ENCODE results near the gene TMEM150A. TPM values are rescaled to one million over a fixed set of nuclear protein-coding genes. Genes with fewer than 3 reads are reported as not detected.

TMEM150A gene
- total and polyA plus RNA-seq, 2 of the 13 experiments (the other 11 are each of a cell fraction or from before 2014, with no cell fraction given), result 30.1 to 70.4 TPM

GRCh38 chr2:85601771-85602475, 575 bp downstream of the TMEM150A start (continued):
- TF ChIP-seq PHF5A (CRISPR knock-in tag; IDR thresholded peaks at IDR 0.05; ENCODE audit: low read depth, unreplicated experiment) (no peak), HNF1A (IDR thresholded peaks at IDR 0.05; ENCODE audit: low read depth) (no peak), HNF1A (CRISPR knock-in tag; IDR thresholded peaks at IDR 0.05; ENCODE audit: borderline replicate concordance) (no peak), ZFP1 (CRISPR knock-in tag; IDR thresholded peaks at IDR 0.05) (no peak), NPAS2 (CRISPR knock-in tag; IDR thresholded peaks at IDR 0.05; ENCODE audit: borderline replicate concordance) (no peak), TIGD3 (CRISPR knock-in tag; IDR thresholded peaks at IDR 0.05; ENCODE audit: borderline replicate concordance) (peak; percentile 31; the same call in 1 of the 2 replicates), ELF1 (CRISPR knock-in tag; IDR thresholded peaks at IDR 0.05) (peak; percentile 36), ZNF766 (CRISPR knock-in tag; IDR thresholded peaks at IDR 0.05; ENCODE audit: borderline replicate concordance) (no peak; the same call in 1 of the 2 replicates), ZNF263 (CRISPR knock-in tag; IDR thresholded peaks at IDR 0.05) (0 out of 2 replicates have a peak, but pooled peaks have one; percentile 5), CHCHD3 (CRISPR knock-in tag; IDR thresholded peaks at IDR 0.05) (no peak; the same call in 1 of the 2 replicates), ZFP91 (CRISPR knock-in tag; IDR thresholded peaks at IDR 0.05; ENCODE audit: borderline replicate concordance) (peak; percentile 67), THRA (CRISPR knock-in tag; IDR thresholded peaks at IDR 0.05; ENCODE audit: borderline replicate concordance) (no peak; the same call in 1 of the 2 replicates), ONECUT2 (CRISPR knock-in tag; IDR thresholded peaks at IDR 0.05) (no peak), ZSCAN20 (CRISPR knock-in tag; IDR thresholded peaks at IDR 0.05; ENCODE audit: borderline replicate concordance) (no peak), CREM (IDR thresholded peaks at IDR 0.05) (peak; percentile 34; the same call in 1 of the 2 replicates), CREM (CRISPR knock-in tag; IDR thresholded peaks at IDR 0.05) (no peak), SMC3 (IDR thresholded peaks at IDR 0.05; ENCODE audit: low read length) (no peak), ATF7 (IDR thresholded peaks at IDR 0.05) (no peak), ATF7 (CRISPR knock-in tag; IDR thresholded peaks at IDR 0.05) (peak; percentile 28; the same call in 1 of the 2 replicates), PAWR (CRISPR knock-in tag; IDR thresholded peaks at IDR 0.05; ENCODE audit: borderline replicate concordance) (0 out of 2 replicates have a peak, but pooled peaks have one; percentile 61), ZNF776 (CRISPR knock-in tag; IDR thresholded peaks at IDR 0.05) (0 out of 2 replicates have a peak, but pooled peaks have one; percentile 4), ZFP36 (IDR thresholded peaks at IDR 0.05; ENCODE audit: borderline replicate concordance, low read depth, low read length, partially characterized antibody) (no peak), ZNF644 (CRISPR knock-in tag; IDR thresholded peaks at IDR 0.05; ENCODE audit: low read depth) (no peak)
